HT1080 (cell line): ENCODE measurements around the gene EGR2. TPM values are rescaled to one million over a fixed set of nuclear protein-coding genes. Genes with fewer than 3 reads are reported as not detected.

Experiments
- DNase-seq: peaks from one replicate; pipeline ENCODE4 v3.0.0-alpha.2; 2015; ENCODE audit warnings: low read depth
- total RNA-seq: library from RNA; depleted of rRNA; stranded (reverse); fragments of >200 nt; shearing (Covaris generic); gene quantifications from 2 replicates; pipeline ENCODE4 v1.2.3, GENCODE V29; 2014

EGR2 gene
- total RNA-seq, 1 experiment from 2014 or later: not detected

DNA sequence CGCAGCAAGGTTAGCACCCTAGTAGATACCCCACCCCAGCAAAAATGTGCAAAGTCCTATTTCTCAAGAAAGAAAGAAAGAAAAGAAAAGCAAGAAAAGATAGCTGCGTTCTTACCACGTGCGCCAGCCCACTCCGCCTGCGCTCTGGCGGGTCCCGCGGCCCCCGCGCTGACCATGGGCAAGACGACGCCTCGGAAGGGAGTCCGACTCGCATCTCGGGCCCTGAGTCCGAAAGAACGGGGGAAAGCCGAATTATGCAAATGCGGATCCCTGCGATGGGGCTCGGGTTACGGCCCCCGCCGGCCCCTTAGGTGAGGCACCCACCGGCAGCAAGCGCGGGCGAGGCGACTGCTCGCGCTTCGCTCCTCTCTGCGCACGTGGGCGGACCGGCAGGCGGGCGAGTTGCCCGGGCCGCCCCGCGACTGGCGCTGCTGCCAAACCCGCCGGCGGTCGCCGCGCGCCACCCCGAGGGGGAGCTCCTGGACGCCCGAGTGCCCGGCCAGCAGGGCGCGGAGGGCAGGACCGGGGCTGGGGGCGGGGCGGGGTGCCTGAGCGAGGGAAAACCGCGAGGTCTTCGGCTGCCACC is 2.4 kb upstream of the EGR2 start:
- DNase-seq: no peak

DNA sequence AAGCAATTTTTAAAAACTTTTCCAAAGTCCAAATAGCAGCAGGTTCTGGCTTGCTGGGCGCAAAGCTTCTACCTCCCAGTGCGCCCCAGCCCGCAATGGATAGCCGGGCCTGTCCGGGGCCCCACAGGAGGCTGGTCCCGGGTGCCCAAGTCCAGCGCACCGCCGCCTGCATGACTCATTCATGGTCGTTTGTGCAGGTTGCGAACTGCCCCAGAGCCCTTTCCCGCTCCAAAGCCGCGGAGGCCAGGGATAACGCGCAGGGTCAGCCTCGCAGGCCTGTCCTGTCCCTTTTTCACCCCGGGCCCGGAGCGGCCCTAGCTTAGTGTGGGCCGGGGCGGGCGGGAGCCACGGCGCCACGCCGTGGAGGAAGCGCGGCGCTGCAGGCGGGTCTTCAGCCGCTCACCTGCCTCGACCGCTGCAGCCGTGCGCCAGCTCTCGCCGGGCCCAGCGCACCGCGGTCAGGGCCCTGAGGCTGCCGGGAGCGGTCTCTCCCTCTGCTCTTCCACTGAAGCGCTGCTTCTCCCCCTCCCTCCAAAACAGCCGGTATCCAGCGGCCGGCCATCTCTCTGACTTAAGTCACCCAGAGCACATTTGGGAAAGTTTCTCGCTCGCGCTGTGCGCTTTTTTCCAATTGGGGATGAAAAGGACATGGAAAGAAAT is 1.7 kb upstream of the EGR2 start:
- DNase-seq: peak; percentile 68

GRCh38 chr10:62817121-62817765 is 1.1 kb upstream of the EGR2 start:
- DNase-seq: peak; percentile 29

DNA sequence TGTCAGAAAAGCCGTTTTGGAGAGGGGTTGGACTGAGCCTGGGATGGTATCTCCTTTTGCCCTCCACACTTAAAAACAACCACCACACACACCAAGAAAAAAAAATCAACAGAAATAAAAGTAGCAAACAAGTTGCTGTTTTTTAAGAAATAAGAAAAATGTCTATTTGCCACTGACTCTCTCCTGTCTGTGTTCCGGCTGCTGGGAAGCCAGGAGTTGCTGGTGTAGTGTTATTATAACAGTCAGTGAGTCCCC is 163 bp downstream of the EGR2 start:
- DNase-seq: no peak

GRCh38 chr10:62815381-62816075 is 638 bp downstream of the EGR2 start:
- DNase-seq: no peak

DNA sequence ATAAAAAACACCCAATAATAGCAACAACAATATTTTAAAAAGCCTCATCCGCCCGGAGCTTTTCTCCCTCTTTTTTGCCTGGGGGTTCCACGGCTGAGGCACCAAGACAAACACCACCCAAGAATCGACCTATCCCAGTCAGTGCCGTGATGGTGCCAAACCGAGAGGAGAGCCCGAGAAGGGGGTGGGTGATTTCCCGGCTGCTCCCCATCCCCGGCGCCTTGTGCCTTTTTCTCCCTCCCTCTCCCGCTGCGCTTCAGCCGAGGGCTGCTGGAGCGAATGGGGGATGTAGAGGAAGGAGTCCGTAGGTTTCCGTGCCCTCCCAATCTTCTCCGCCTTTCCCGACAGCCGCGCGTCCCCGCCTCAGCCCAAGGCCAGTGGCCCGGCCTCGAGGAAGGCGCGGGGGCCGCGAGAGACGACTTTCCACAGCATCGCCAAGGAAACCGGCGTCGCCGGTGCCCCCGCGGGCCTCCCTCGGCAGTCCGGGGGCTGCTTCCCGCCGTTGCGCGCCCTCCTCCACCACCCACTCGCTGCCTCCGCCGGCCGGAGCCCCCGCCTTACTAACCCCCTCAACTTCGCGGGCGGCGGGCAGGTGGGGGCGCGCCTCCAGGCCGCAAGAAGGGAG is 1.3 kb downstream of the EGR2 start:
- no peak for DNase-seq

DNA sequence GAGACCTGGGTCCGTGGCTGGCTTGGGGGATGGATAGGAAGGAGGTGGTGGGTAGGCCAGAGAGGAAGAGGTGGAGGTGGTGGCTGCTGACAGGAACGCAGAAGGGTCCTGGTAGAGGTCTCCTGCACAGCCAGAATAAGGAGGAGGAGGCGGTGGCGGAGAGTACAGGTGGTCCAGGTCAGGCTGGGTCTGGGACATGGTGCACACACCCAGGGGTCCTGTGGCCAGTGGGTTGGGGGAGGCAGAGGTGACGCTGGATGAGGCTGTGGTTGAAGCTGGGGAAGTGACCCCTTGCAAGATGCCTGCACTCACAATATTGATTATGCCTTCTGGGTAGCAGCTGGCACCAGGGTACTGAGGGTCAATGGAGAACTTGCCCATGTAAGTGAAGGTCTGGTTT is 2.2 kb downstream of the EGR2 start:
- no peak for DNase-seq

DNA sequence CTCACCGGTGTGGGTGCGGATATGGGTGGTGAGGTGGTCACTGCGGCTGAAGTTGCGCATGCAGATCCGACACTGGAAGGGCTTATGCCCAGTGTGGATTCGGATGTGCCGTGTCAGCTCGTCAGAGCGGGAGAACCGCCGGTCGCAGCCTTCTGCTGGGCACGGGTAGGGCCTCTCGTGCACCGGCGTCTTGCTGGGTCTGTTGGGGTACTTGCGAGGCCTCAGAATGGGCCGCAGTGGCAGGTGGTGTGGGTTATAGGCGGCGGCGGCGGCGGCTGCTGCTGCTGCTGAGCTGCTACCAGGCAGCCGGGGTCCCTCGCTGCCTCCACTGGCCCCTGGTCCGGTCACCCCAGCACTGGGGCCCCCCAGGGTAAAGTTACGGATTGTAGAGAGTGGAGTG is 2.7 kb downstream of the EGR2 start:
- no peak for DNase-seq

DNA sequence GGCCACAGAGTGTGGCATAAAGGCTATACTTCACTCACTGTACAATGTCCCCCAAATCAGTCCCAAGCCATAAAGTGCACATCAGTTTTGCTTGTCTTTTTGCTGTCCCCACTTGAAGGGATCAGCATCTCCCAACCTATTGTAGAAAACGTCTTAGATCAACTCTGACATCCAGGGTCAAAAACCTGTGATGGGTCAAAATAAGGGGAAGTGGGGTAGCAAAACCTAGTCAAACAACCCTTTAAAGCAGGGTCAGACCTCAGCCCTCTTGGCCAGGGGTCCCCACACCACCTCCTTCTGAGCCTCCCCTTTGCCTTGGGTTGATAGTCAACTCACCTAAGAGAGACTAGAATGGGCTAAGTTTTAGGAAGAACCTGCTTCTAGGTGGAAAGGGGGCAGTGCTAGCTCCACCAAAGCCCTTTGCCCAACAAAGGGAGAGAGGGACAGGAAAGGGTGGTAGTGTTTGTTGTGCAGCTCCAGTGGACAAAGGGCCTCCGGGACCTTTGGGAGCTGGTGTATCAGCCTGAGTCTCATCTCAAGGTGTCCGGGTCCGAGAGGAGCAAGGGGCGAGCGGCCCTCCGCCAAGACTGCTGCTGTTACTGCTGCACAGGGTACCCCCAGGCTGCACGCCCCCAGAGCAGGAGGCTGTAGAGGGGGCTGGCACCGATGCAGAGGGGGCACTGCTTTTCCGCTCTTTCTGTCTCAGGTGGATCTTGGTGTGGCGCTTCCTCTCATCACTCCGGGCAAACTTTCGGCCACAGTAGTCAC is 3.3 kb downstream of the EGR2 start:
- no peak for DNase-seq

- no peak for DNase-seq
Measured at GRCh38 chr10:62811159-62811875, 4.8 kb downstream of the EGR2 start.

DNA sequence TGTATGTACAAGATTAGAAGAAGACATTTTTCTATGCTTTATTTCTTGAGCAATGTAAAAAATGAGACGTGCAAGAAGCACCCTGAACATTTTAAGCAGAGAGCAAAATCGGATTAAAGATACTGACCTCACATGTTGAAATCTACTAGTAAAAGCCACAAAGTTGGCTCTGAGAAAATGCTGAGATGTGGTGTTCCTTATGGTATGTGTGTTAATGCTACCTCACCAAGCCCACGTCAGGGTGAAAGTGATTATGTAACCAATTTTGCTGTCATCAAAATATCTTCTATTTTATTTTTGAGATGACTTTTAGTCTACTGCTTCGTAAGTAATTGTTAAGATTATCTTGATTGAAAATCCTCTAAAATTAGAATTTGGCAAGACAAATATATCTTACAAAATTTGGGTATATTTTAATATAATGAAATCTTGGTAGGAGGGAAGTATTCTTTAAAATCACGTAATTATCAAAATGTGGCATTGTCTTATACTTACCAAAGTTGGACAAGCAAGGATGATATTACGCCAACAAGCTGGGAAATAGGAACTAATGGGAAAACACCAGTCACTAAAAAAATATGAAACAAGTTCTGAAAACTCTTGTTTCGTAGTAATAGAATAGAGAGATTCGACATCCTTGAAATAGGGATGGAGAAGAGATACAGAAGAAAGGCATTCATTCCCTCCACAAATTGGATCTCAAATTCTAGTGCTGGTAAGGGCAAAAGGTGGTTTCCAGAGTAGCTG is 5.8 kb downstream of the EGR2 start:
- no peak for DNase-seq

DNA sequence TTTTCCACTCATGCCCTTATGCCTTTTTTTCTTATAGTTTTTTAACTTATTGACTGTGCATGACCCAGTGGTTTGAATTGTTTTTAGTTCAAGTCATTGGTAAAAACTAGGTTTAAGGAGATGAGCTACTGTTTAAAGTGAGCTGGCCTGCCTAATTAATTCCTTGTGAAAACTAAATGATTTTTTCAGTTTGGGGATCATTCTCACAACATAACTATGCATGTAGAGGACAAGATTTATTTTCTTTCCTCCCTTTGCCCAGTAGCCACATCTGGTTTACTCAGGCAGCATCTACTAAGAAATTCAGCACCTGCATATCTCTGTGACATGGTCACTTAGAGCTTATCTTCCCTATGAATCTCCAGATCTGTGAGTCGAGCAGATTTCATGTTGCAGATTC is 9.9 kb downstream of the EGR2 start:
- no peak for DNase-seq

DNA sequence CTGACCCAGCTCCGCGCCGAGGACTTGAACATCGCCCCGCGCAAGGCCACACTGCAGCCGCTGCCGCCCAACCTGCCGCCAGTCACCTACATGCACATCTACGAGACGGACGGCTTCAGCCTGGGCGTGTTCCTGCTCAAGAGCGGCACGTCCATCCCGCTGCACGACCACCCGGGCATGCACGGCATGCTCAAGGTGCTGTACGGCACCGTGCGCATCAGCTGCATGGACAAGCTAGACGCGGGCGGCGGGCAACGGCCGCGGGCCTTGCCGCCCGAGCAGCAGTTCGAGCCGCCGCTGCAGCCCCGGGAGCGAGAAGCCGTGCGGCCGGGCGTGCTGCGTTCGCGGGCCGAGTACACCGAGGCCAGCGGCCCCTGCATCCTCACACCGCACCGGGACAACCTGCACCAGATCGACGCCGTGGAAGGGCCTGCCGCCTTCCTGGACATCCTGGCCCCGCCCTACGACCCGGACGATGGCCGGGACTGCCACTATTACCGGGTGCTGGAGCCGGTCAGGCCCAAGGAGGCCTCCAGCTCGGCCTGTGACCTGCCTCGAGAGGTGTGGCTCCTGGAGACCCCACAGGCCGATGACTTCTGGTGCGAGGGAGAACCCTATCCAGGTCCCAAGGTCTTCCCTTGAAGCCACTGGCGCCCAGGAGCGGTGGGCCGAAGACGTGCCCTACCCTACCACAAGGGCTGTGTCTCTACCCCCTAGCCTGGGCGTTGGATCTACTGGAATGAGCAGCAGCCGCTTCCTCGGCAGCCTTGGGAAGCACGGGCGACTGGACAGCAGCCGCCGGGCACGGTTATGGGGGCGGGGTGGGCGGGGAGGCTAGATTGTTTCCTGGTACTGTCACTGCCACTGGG is 10.7 kb downstream of the EGR2 start:
- DNase-seq: peak; percentile 28

- peak; percentile 80 for DNase-seq
Measured at GRCh38 chr10:62804356-62805230, 11.6 kb downstream of the EGR2 start, which contains the start of gene ADO. Gene ADO, plus strand, starts transcription at chr10:62804720. Its CDS starts 340 bp downstream, at chr10:62805060.

GRCh38 chr10:62803724-62804355 is 12.3 kb downstream of the EGR2 start:
- no peak for DNase-seq

- DNase-seq: no peak
Measured at GRCh38 chr10:62801871-62802270, 14.3 kb downstream of the EGR2 start.

DNA sequence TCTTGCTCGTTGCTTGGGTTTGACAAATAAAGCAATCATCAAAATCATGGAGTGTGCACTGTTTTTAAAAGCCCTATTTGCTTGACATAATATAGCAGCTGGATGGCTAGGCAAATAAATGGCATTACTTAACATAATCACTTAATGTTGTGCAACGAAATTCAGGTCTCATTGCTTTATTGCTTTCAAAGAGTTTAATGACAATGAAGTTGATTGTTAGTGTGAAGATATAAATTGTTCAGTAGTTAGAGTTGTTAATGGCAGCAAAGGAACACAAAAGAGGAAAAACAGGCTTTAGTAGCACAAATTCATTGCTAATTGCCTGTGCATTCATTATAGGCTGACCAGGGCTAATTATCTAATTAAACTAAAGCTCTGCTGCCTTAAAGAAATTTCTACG is 19.3 kb downstream of the EGR2 start:
- no peak for DNase-seq
